Activated CD4-positive, CD25-positive, alpha-beta regulatory T cell (primary cell): ENCODE data around the gene FOS.
"Not testable (repeated sequence)": the region's sequence is repeated elsewhere in the genome, so short reads cannot be mapped to it uniquely, and the experiment has no call there.

Source experiments
- DNase-seq, 4 experiments: peaks; one replicate each; lab custom pipeline; 2025; lab: John Stamatoyannopoulos, UW

FOS gene

GRCh38 chr14:75277008-75277814, 1.4 kb upstream of the FOS start:
- DNase-seq: peak in 1 of 4 experiments; percentile 21

- no peak for DNase-seq
Measured at GRCh38 chr14:75277815-75278421, 710 bp upstream of the FOS start.

- DNase-seq: peak in 2 of 4 experiments; percentile 10 to 11
Measured at GRCh38 chr14:75279153-75279762, 630 bp downstream of the FOS start.

GRCh38 chr14:75279763-75280290, 1.2 kb downstream of the FOS start:
- no peak for DNase-seq

- DNase-seq: no peak
Measured at GRCh38 chr14:75280291-75280830, 1.7 kb downstream of the FOS start.

GRCh38 chr14:75280831-75281653, 2.4 kb downstream of the FOS start:
- DNase-seq: no peak

GRCh38 chr14:75281654-75282019, 3.0 kb downstream of the FOS start:
- DNase-seq: no peak

GRCh38 chr14:75282170-75282554, 3.5 kb downstream of the FOS start:
- no peak for DNase-seq

- DNase-seq: not testable (repeated sequence)
Measured at GRCh38 chr14:75282555-75283161, 4.0 kb downstream of the FOS start.

- DNase-seq: no peak
Measured at GRCh38 chr14:75283162-75283832, 4.7 kb downstream of the FOS start.

- no peak for DNase-seq
Measured at GRCh38 chr14:75283833-75284563, 5.4 kb downstream of the FOS start.

GRCh38 chr14:75285331-75285730, 6.7 kb downstream of the FOS start:
- no peak for DNase-seq

GRCh38 chr14:75286313-75286712, 7.7 kb downstream of the FOS start:
- DNase-seq: no peak

- DNase-seq: no peak
Measured at GRCh38 chr14:75289840-75290388, 11.3 kb downstream of the FOS start.

GRCh38 chr14:75290851-75291250, 12.2 kb downstream of the FOS start:
- no peak for DNase-seq

GRCh38 chr14:75291331-75291730, 12.7 kb downstream of the FOS start:
- no peak for DNase-seq

GRCh38 chr14:75292101-75292563, 13.5 kb downstream of the FOS start:
- DNase-seq: no peak

- DNase-seq: no peak
Measured at GRCh38 chr14:75292886-75293285, 14.3 kb downstream of the FOS start.

GRCh38 chr14:75293920-75294648, 15.5 kb downstream of the FOS start:
- peak; percentile 86 to 92 (median 90) for DNase-seq
